Stimulated activated CD8-positive, alpha-beta memory T cell treated with anti-CD3 and anti-CD28 coated beads, Interleukin-12 subunit alpha, Interleukin-12 subunit beta, amount 100 ng/mL, for 1 hour (primary cell): ENCODE measurements around the gene SPZ1.
"Not testable (repeated sequence)": the region's sequence is repeated elsewhere in the genome, so short reads cannot be mapped to it uniquely, and the experiment has no call there.

Experiments
- DNase-seq: peaks from one replicate; pipeline ENCODE4 v3.0.0-alpha.2; 2020; ENCODE audit warnings: low read depth

Gene SPZ1, protein sequence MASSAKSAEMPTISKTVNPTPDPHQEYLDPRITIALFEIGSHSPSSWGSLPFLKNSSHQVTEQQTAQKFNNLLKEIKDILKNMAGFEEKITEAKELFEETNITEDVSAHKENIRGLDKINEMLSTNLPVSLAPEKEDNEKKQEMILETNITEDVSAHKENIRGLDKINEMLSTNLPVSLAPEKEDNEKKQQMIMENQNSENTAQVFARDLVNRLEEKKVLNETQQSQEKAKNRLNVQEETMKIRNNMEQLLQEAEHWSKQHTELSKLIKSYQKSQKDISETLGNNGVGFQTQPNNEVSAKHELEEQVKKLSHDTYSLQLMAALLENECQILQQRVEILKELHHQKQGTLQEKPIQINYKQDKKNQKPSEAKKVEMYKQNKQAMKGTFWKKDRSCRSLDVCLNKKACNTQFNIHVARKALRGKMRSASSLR

GRCh38 chr5:80319702-80320101, at the start of gene SPZ1:
Gene SPZ1, plus strand, starts transcription at chr5:80320002. Its CDS starts 214 bp downstream, at chr5:80320216.
- no peak for DNase-seq

GRCh38 chr5:80270543-80270942, 49.3 kb upstream of the SPZ1 start:
- DNase-seq = not testable (repeated sequence)

GRCh38 chr5:80275347-80275746, 44.5 kb upstream of the SPZ1 start:
- DNase-seq = no peak

- no peak for DNase-seq
Observed at GRCh38 chr5:80276186-80276585, 43.6 kb upstream of the SPZ1 start.

- DNase-seq = no peak
Observed at GRCh38 chr5:80277191-80277590, 42.6 kb upstream of the SPZ1 start.

GRCh38 chr5:80282054-80282453, 37.7 kb upstream of the SPZ1 start:
- DNase-seq = no peak

- no peak for DNase-seq
Observed at GRCh38 chr5:80283360-80283759, 36.4 kb upstream of the SPZ1 start.

- DNase-seq = no peak
Observed at GRCh38 chr5:80284720-80285119, 35.1 kb upstream of the SPZ1 start.

DNA sequence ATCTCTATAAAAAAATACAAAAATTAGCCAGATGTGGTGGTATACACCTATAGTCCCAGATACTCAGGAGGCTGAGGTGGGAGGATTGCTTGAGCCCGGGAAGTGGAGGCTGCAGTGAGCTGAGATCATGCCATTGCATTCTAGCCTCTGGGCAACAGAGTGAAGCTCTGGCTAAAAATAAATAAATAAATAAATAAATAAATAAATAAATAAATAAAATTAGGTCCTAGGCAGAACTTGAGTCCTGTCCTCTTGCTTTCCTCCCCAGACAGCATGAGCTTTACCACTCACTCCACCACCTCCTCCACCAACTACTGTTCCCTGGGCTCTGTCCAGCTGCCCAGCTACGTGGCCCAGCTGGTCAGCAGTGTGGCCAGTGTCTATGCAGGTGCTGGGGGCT, 31.6 kb upstream of the SPZ1 start:
- no peak for DNase-seq

DNA sequence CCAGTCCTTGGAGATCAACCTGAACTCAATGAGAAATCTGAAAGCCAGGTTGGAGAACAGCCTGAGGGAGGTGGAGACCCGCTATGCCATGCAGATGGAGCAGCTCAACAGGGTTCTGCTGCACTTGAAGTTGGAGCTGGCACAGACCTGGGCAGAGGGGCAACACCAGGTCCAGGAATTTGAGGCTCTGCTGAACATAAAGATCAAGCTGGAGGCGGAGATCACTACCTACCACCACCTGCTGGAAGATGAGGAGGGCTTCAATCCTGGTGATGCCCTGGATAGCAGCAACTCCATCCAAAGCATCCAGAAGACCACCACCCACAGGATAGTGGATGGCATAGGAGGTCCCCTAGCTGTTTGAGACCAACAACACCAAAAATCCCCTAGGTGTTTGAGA, 30.5 kb upstream of the SPZ1 start:
- DNase-seq = no peak

DNA sequence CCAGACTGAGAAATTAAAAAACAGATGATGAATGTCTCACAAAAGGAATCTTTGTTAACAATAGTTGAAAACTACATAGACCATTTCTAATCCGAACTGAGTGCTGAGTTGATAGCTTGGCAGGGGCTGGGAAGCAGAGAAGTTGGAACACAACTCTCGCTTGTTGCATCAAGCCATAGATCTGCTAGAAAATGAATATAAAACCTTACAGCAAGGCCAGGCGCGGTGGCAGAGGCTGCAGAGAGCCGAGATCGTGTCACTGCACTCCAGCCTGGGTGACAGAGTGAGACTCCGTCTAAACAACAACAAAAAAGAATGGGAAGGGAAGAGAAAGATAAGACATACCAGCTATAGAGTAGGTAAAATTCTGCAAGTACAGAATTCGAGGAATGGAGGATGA, 28.0 kb upstream of the SPZ1 start:
- no peak for DNase-seq

DNA sequence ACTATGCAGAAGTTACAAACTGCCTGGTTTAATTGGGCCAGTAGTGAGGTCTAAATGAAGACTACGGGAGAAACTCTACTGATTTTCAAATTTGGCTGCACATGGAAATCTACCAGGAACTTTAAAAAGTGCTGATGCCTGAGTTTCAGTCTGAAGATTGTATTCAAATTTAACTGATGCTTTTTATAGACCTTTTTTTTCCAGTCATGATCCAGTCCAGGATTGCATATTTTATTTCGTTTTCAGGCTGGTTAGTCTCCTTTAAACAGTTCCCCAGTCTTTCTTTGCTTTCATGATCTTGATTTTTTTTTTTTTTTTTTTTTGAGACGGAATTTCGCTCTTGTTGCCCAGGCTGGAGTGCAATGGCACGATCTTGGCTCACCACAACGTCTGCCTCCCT, 23.7 kb upstream of the SPZ1 start:
- DNase-seq = no peak

DNA sequence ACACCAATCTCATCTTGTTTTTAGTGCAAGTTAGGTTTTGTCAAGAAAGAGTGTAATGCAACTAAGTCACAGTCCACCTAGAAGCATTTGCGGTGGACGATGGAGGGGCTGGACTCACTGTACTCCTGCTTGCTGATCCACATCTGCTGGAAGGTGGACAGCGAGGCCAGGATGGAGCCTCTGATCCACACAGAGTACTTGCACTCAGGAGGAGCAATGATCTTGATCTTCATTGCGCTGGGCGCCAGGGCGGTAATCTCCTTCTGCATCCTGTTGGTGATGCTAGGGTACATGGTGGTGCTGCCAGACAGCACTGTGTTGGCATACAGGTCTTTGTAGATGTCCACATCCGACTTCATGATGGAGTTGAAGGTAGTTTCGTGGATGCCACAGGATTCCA, 20.2 kb upstream of the SPZ1 start:
- DNase-seq = no peak

DNA sequence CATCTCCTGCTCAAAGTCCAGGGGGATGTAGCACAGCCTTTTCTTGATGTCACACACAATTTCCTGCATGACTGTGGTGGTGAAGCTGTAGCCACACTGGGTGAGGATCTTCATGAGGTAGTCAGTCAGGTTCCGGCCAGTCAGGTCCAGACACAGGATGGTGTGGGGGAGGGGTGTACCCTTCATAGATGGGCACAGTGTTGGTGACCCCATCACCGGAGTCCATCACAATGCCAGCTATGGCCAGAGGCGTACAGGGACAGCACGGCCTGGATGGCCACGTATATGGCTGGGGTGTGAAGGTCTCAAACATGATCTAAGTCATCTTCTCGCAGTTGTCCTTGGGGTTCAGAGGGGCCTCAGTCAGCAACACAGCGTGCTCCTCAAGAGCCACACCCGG, 19.7 kb upstream of the SPZ1 start:
- no peak for DNase-seq

DNA sequence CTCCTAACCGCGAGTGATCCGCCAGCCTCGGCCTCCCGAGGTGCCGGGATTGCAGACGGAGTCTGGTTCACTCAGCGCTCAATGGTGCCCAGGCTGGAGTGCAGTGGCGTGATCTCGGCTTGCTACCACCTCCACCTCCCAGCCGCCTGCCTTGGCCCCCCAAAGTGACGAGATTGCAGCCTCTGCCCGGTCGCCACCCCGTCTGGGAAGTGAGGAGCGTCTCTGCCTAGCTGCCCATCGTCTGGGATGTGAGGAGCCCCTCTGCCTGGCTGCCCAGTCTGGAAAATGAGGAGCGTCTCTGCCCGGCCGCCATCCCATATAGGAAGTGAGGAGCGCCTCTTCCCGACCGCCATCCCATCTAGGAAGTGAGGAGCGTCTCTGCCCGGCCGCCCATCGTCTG, 19.0 kb upstream of the SPZ1 start:
- not testable (repeated sequence) for DNase-seq

GRCh38 chr5:80301342-80301741, 18.5 kb upstream of the SPZ1 start:
- not testable (repeated sequence) for DNase-seq

- DNase-seq = no peak
Observed at GRCh38 chr5:80302636-80303035, 17.2 kb upstream of the SPZ1 start.

GRCh38 chr5:80308526-80308925, 11.3 kb upstream of the SPZ1 start:
- no peak for DNase-seq

- no peak for DNase-seq
Observed at GRCh38 chr5:80309871-80310665, 9.7 kb upstream of the SPZ1 start.

DNA sequence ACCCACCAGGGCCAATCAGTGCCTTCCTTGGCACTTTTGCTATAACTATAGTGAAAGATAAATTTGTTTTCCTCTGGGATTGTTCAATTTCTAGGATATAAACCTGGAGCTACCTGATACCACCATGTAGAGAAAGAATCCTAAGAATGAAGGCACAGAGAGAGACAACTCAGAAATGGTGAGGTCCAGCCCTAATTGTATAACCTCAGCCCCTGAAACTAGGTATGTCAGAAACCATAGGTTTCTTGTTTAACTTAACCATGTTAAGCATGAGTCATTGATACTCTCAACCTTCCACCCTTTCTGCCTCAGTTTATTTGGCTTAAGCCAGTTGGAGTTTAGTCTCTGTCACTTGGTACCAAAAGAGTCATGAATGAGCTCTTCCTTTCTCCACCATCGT, 4.6 kb upstream of the SPZ1 start:
- no peak for DNase-seq

GRCh38 chr5:80318212-80318611, 1.6 kb upstream of the SPZ1 start:
- DNase-seq = no peak

- DNase-seq = no peak
Observed at GRCh38 chr5:80324912-80325311, 5.1 kb downstream of the SPZ1 start.

DNA sequence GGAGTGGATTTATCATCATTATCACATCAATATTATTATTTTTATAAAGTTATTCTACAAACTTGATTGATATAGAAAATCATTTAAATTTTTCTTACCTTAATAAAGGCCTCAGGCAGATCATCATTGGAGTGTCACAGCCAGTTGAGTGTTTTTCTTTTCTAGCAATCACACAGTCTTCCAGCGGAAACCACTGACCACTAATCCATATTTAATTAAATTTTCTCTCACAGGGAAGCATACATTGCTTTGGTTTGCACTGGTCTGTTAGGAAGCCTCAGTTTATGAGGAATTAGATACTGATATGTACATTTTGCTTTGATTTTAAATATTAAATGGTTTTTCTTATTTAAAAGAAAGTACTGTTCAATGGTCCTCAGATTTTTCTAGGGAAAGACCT, 6.7 kb downstream of the SPZ1 start:
- no peak for DNase-seq
